Subcutaneous adipose tissue (tissue), 4 donors: ENCODE measurements around the gene PNPLA8. TPM values are rescaled to one million over a fixed set of nuclear protein-coding genes. Genes with fewer than 3 reads are reported as not detected.

Experiments used
- CTCF ChIP-seq: fragments of 450-650 bp; IDR thresholded peaks from one replicate; pipeline ENCODE4 v1.5.1; 2016; ENCODE audit warnings: low read depth, mild to moderate bottlenecking, control low read depth, antibody characterized with exemption, moderate library complexity
- total RNA-seq, 4 donors: library from RNA; depleted of rRNA; stranded (reverse); fragments of >200 nt; gene quantifications; one replicate each; pipeline ENCODE4 v1.1.0, GENCODE V29; 2016

Gene PNPLA8
- total RNA-seq, 4 donors from 2014 or later = 43.2 to 83.6 (median 51.7) TPM

- TF ChIP-seq CTCF = no peak
These were observed 45.6 kb downstream of the PNPLA8 start for GRCh38 chr7:108480311-108480710.

- no peak for TF ChIP-seq CTCF
These were observed 46.2 kb downstream of the PNPLA8 start for GRCh38 chr7:108479751-108480150.

GRCh38 chr7:108479118-108479517 lies 46.8 kb downstream of the PNPLA8 start:
- no peak for TF ChIP-seq CTCF

- no peak for TF ChIP-seq CTCF
These were observed 57.7 kb downstream of the PNPLA8 start for GRCh38 chr7:108468246-108468645.

- no peak for TF ChIP-seq CTCF
These were observed 58.5 kb downstream of the PNPLA8 start for GRCh38 chr7:108467391-108467790.

GRCh38 chr7:108464743-108465142 lies 61.2 kb downstream of the PNPLA8 start:
- TF ChIP-seq CTCF = no peak

- no peak for TF ChIP-seq CTCF
These were observed 62.3 kb downstream of the PNPLA8 start for GRCh38 chr7:108463613-108464012.
